Uterus (tissue), 2 donors: Measurements from ENCODE around the gene ARHGDIB.

Experiments used
- CTCF ChIP-seq, 4 experiments: fragments of 200-600 bp in 2 of 4; fragments of 450-650 bp in 2 of 4; sonication (generic) in 2 of 4; IDR thresholded peaks; one replicate each; pipeline ENCODE4 v1.5.1; 2016 to 2019; ENCODE audit warnings: antibody characterized with exemption in 4 of 4, mild to moderate bottlenecking in 2 of 4, moderate library complexity in 1 of 4
- POLR2A ChIP-seq, 2 donors: fragments of 450-650 bp; IDR thresholded peaks; one replicate each; pipeline ENCODE4 v1.6.1; 2016; ENCODE audit warnings: antibody characterized with exemption in 2 of 2, mild to moderate bottlenecking in 1 of 2, moderate library complexity in 1 of 2

GRCh38 chr12:14984766-14985285, 23.4 kb upstream of the ARHGDIB start:
- TF ChIP-seq POLR2A (IDR thresholded peaks at IDR 0.05) (no peak), CTCF (IDR thresholded peaks at IDR 0.05) (no peak)
